PC-9 (cell line): ENCODE measurements around the gene PRKCA. TPM values are rescaled to one million over a fixed set of nuclear protein-coding genes. Genes with fewer than 3 reads are reported as not detected.

ENCODE experiments used
- BruUV-seq: library from RNA; stranded (reverse); fragments of 400-500 nt; replicated peaks from 2 replicates; lab custom pipeline; 2021; lab: Mats Ljungman, UMichigan
- CTCF ChIA-PET: fragments of 300-600 bp; sonication (Branson Sonifier 250); formaldehyde crosslinking; loops from one replicate; lab custom pipeline; 2022; ENCODE audit warnings: antibody characterized with exemption; lab: Charles Lee
- POLR2A ChIA-PET: fragments of 300-600 bp; sonication (Branson Sonifier 250); formaldehyde crosslinking; loops from one replicate; lab custom pipeline; 2022; ENCODE audit warnings: antibody characterized with exemption; ENCODE audit not compliant: unreplicated experiment; lab: Charles Lee
- DNase-seq, 2 experiments: peaks; one replicate each; pipeline versions ENCODE4 v3.0.0 to v3.0.0-alpha.2; 2015 to 2022; ENCODE audit warnings: mixed read lengths in 1 of 2
- H2AFZ ChIP-seq: fragments of 200-600 bp; sonication (generic); 2 replicates; pipeline ENCODE4 v1.8.1; 2017; ENCODE audit warnings: antibody characterized with exemption
- H3F3A ChIP-seq: fragments of 200-600 bp; sonication (generic); 2 replicates; pipeline ENCODE4 v1.8.1; 2017; ENCODE audit warnings: antibody characterized with exemption, mild to moderate bottlenecking, low read depth; ENCODE audit not compliant: insufficient read depth
- H3K27ac ChIP-seq: fragments of 200-600 bp; sonication (generic); 2 replicates; pipeline ENCODE4 v1.6.1; 2016; ENCODE audit warnings: mixed run types
- H3K27me3 ChIP-seq: fragments of 200-600 bp; sonication (generic); 2 replicates; pipeline ENCODE4 v1.6.1; 2016; ENCODE audit warnings: low read depth, mixed run types; ENCODE audit not compliant: insufficient read depth
- H3K36me3 ChIP-seq: fragments of 200-600 bp; sonication (generic); 2 replicates; pipeline ENCODE4 v1.6.1; 2016; ENCODE audit warnings: low read depth, mixed run types
- H3K4me1 ChIP-seq: fragments of 200-600 bp; sonication (generic); replicated peaks from 2 replicates; pipeline ENCODE4 v1.6.1; 2016; ENCODE audit warnings: mixed run types; ENCODE audit not compliant: insufficient read depth
- H3K4me2 ChIP-seq: fragments of 200-600 bp; sonication (generic); 2 replicates; pipeline ENCODE4 v1.6.1; 2017; ENCODE audit warnings: mixed run types
- H3K4me3 ChIP-seq: fragments of 200-600 bp; sonication (generic); 2 replicates; pipeline ENCODE4 v1.6.1; 2016; ENCODE audit warnings: mixed run types
- H3K79me2 ChIP-seq: fragments of 200-600 bp; sonication (generic); 2 replicates; pipeline ENCODE4 v1.6.1; 2017; ENCODE audit warnings: low read depth, mixed run types
- H3K9me2 ChIP-seq: fragments of 200-600 bp; sonication (generic); 2 replicates; pipeline ENCODE4 v1.8.1; 2017; ENCODE audit warnings: mild to moderate bottlenecking; ENCODE audit not compliant: insufficient read depth
- H3K9me3 ChIP-seq: fragments of 200-600 bp; sonication (generic); 2 replicates; pipeline ENCODE4 v1.8.1; 2016; ENCODE audit warnings: low read depth; ENCODE audit not compliant: insufficient read depth
- H4K20me1 ChIP-seq: fragments of 200-600 bp; sonication (generic); 2 replicates; pipeline ENCODE4 v1.8.1; 2017; ENCODE audit not compliant: insufficient read depth
- CTCF ChIP-seq: fragments of 200-600 bp; sonication (generic); conservative IDR thresholded peaks from 2 replicates; pipeline ENCODE4 v1.6.1; 2017; ENCODE audit warnings: mixed run types, antibody characterized with exemption, mild to moderate bottlenecking, moderate library complexity
- EZH2 ChIP-seq: fragments of 200-600 bp; sonication (generic); IDR thresholded peaks from 2 replicates; pipeline ENCODE4 v1.8.0; 2017; ENCODE audit warnings: antibody characterized with exemption, low read depth
- intact Hi-C: fragments of 100-400 bp; cut with micrococcal nuclease; formaldehyde crosslinking; loops from one replicate; pipeline ENCODE4 v1.10.0; 2022; ENCODE audit not compliant: unreplicated experiment
- total RNA-seq: library from RNA; stranded (reverse); gene quantifications from 2 replicates; pipeline ENCODE4 v1.2.3, GENCODE V29; 2021

PRKCA gene
- total RNA-seq, 1 experiment from 2014 or later = 23.1 TPM

- no peaks in the 10 kb centered on the region for H3K79me2 ChIP-seq
- POLR2A ChIA-PET = no interaction called here
- no peaks in the 10 kb centered on the region for H4K20me1 ChIP-seq
- H3K9me3 ChIP-seq = no peaks in the 10 kb centered on the region
- peaks cover 71% of the 10 kb centered on the region for H3K27me3 ChIP-seq
- no peaks in the 10 kb centered on the region for H3K36me3 ChIP-seq
- intact Hi-C loops = no loop called here
- BruUV-seq = no TSS peak
- H3K9me2 ChIP-seq = no peaks in the 10 kb centered on the region
- H3K4me3 ChIP-seq = no peak overlapping the region
- H3K27ac ChIP-seq = no peak overlapping the region
- no peak overlapping the region for H3K4me2 ChIP-seq
- TF ChIP-seq EZH2 (no peak), CTCF (no peak)
- CTCF ChIA-PET = no interaction called here
- H3F3A ChIP-seq = no peaks in the 10 kb centered on the region
- no peak overlapping the region for H2AFZ ChIP-seq
- DNase-seq = no peak
- H3K4me1 ChIP-seq = no peaks in the 10 kb centered on the region
Observed at GRCh38 chr17:66830451-66830850, 528.0 kb downstream of the PRKCA start.

- Histone ChIP-seq H3K27ac (no peak overlapping the region), H2AFZ (no peak overlapping the region), H3K4me2 (no peak overlapping the region), H3K4me3 (no peak overlapping the region), H3K79me2 (no peaks in the 10 kb centered on the region), H3F3A (no peaks in the 10 kb centered on the region), H3K36me3 (no peaks in the 10 kb centered on the region), H4K20me1 (no peaks in the 10 kb centered on the region), H3K4me1 (no peaks in the 10 kb centered on the region), H3K9me2 (no peaks in the 10 kb centered on the region), H3K9me3 (no peaks in the 10 kb centered on the region), H3K27me3 (peaks cover 77% of the 10 kb centered on the region)
- CTCF ChIA-PET = no interaction called here
- no peak for TF ChIP-seq CTCF
- TF ChIP-seq EZH2 = no peak
- intact Hi-C loops = no loop called here
- BruUV-seq = no TSS peak
- DNase-seq = no peak
- POLR2A ChIA-PET = interaction anchor here (0.5 to 0.6 kb wide), 2 partner anchors 12 to 96 kb away, joined by 5 to 20 read pairs; no protein-coding TSS in a partner anchor
Observed at GRCh38 chr17:66831383-66832210, 529.2 kb downstream of the PRKCA start.

- ChIA-PET CTCF (no interaction called here), POLR2A (no interaction called here)
- Histone ChIP-seq H3K4me3 (no peak overlapping the region), H3K79me2 (no peaks in the 10 kb centered on the region), H2AFZ (no peak overlapping the region), H3K9me2 (no peaks in the 10 kb centered on the region), H4K20me1 (no peaks in the 10 kb centered on the region), H3K4me1 (no peaks in the 10 kb centered on the region), H3K36me3 (no peaks in the 10 kb centered on the region), H3F3A (no peaks in the 10 kb centered on the region), H3K4me2 (no peak overlapping the region), H3K27ac (no peak overlapping the region), H3K9me3 (no peaks in the 10 kb centered on the region), H3K27me3 (peaks cover 76% of the 10 kb centered on the region)
- no peak for DNase-seq
- TF ChIP-seq CTCF (no peak), EZH2 (no peak)
- intact Hi-C loops = no loop called here
- BruUV-seq = no TSS peak
Observed at GRCh38 chr17:66833201-66833600, 530.8 kb downstream of the PRKCA start.
